Endothelial cell of umbilical vein (primary cell): ENCODE results near the gene PNPLA7. TPM values are rescaled to one million over a fixed set of nuclear protein-coding genes. Genes with fewer than 3 reads are reported as not detected.

Experiments used
- BruUV-seq: library from RNA; stranded (reverse); fragments of 400-500 nt; replicated peaks from 2 replicates; lab custom pipeline; 2021; lab: Mats Ljungman, UMichigan
- CTCF ChIA-PET: fragments of 300-600, 350-600 bp; sonication (Branson Sonifier 250); formaldehyde crosslinking; loops from one replicate; lab custom pipeline; 2021; ENCODE audit warnings: antibody characterized with exemption, inconsistent platforms; lab: Charles Lee
- POLR2A ChIA-PET: fragments of 300-600, 350-600 bp; sonication (Branson Sonifier 250); formaldehyde crosslinking; loops from one replicate; lab custom pipeline; 2021; ENCODE audit warnings: antibody characterized with exemption, inconsistent platforms; lab: Charles Lee
- DNase-seq: peaks from one replicate; pipeline ENCODE4 v3.0.0-alpha.2; 2011; ENCODE audit warnings: low read depth, low spot score
- FAIRE-seq: peaks from 2 replicates; lab custom pipeline; 2011; peaks lifted over from hg19 to GRCh38; lab: Jason Lieb, UNC
- H2AFZ ChIP-seq: 2 replicates; pipeline ENCODE4 v1.6.0; 2012; ENCODE audit warnings: low read depth, low read length, control low read depth, inconsistent platforms
- H3K27ac ChIP-seq: 2 replicates; pipeline ENCODE4 v1.5.1; 2011; ENCODE audit warnings: low read depth, mild to moderate bottlenecking, control low read depth, low read length, moderate library complexity; ENCODE audit not compliant: insufficient read depth
- H3K27me3 ChIP-seq, 2 experiments: 2 replicates each; pipeline versions ENCODE4 v1.6.0 to v1.6.1; 2011; ENCODE audit warnings: low read length in 2 of 2, mixed read lengths in 1 of 2; ENCODE audit not compliant: control insufficient read depth in 2 of 2, insufficient read depth in 2 of 2
- H3K36me3 ChIP-seq, 2 experiments: 2 replicates in 1 of 2; 3 replicates in 1 of 2; pipeline ENCODE4 v1.5.1; 2011; ENCODE audit warnings: low read length in 2 of 2, mild to moderate bottlenecking in 1 of 2, moderate library complexity in 1 of 2; ENCODE audit not compliant: control insufficient read depth in 2 of 2, insufficient read depth in 2 of 2; ENCODE audit errors: extremely low read depth in 1 of 2
- H3K4me1 ChIP-seq: 3 replicates; pipeline ENCODE4 v1.5.1; 2011; ENCODE audit warnings: mild to moderate bottlenecking, low read length; ENCODE audit not compliant: control insufficient read depth, insufficient read depth; ENCODE audit errors: extremely low read depth
- H3K4me2 ChIP-seq: 2 replicates; pipeline ENCODE4 v1.6.1; 2011; ENCODE audit warnings: low read length, control low read depth, mixed read lengths; ENCODE audit not compliant: insufficient read depth
- H3K4me3 ChIP-seq, 3 experiments: fragments of 200-600 bp in 1 of 3; sonication (generic), shearing (Covaris generic) in 1 of 3; replicated peaks in 1 of 3; 2 replicates each; pipeline ENCODE4 v1.5.1; 2011 to 2016; ENCODE audit warnings: control low read depth in 3 of 3, low read length in 3 of 3, mild to moderate bottlenecking in 2 of 3, inconsistent platforms in 1 of 3, low read depth in 1 of 3, moderate library complexity in 1 of 3; ENCODE audit not compliant: insufficient read depth in 1 of 3
- H3K79me2 ChIP-seq: 2 replicates; pipeline ENCODE4 v1.6.0; 2012; ENCODE audit warnings: low read length, inconsistent platforms; ENCODE audit not compliant: control insufficient read depth, insufficient read depth
- H3K9ac ChIP-seq: replicated peaks from 2 replicates; pipeline ENCODE3; 2011; ENCODE audit warnings: low read length, control low read depth; ENCODE audit not compliant: insufficient read depth; ENCODE audit errors: extremely low read depth
- H3K9me1 ChIP-seq: replicated peaks from 3 replicates; pipeline ENCODE4 v1.6.0; 2011; ENCODE audit warnings: mild to moderate bottlenecking, low read length; ENCODE audit not compliant: control insufficient read depth, insufficient read depth; ENCODE audit errors: extremely low read depth
- H3K9me3 ChIP-seq: replicated peaks from 2 replicates; pipeline ENCODE4 v1.5.1; 2012; ENCODE audit warnings: low read length, inconsistent platforms; ENCODE audit not compliant: control insufficient read depth, insufficient read depth
- H4K20me1 ChIP-seq: replicated peaks from 2 replicates; pipeline ENCODE3; 2011; ENCODE audit warnings: mild to moderate bottlenecking, low read length; ENCODE audit not compliant: control insufficient read depth, insufficient read depth; ENCODE audit errors: extremely low read depth
- CTCF ChIP-seq, 2 donors: IDR thresholded peaks; 1 replicate in 1 of 2; 2 replicates in 1 of 2; pipeline ENCODE4 v1.5.1; 2011; ENCODE audit warnings: low read length in 2 of 2, mild to moderate bottlenecking in 2 of 2, moderate library complexity in 2 of 2, control low read depth in 1 of 2, inconsistent platforms in 1 of 2, low read depth in 1 of 2; ENCODE audit not compliant: insufficient read depth in 1 of 2; ENCODE audit errors: extremely low read depth in 1 of 2
- EZH2 ChIP-seq: IDR thresholded peaks from 2 replicates; pipeline ENCODE4 v1.6.1; 2012; ENCODE audit warnings: borderline replicate concordance, low read depth, mild to moderate bottlenecking, moderate library complexity, low read length, inconsistent platforms; ENCODE audit not compliant: severe bottlenecking
- FOS ChIP-seq: IDR thresholded peaks from 2 replicates; pipeline ENCODE4 v1.6.1; 2011; ENCODE audit warnings: mild to moderate bottlenecking, low read length, moderate library complexity, borderline replicate concordance; ENCODE audit not compliant: insufficient read depth
- GATA2 ChIP-seq: IDR thresholded peaks from 2 replicates; pipeline ENCODE4 v1.7.0; 2011; ENCODE audit warnings: low read depth, mild to moderate bottlenecking, moderate library complexity, mixed read lengths, low read length; ENCODE audit not compliant: insufficient read length, insufficient read depth
- JUN ChIP-seq: IDR thresholded peaks from 2 replicates; pipeline ENCODE4 v1.6.1; 2011; ENCODE audit warnings: borderline replicate concordance, low read depth; ENCODE audit not compliant: insufficient read length, insufficient read depth
- MYC ChIP-seq: IDR thresholded peaks from one replicate; pipeline ENCODE4 v1.6.1; 2011; ENCODE audit warnings: mild to moderate bottlenecking, low read depth, low read length
- POLR2A ChIP-seq: IDR thresholded peaks from 2 replicates; pipeline ENCODE4 v1.6.1; 2012; ENCODE audit warnings: low read depth, mild to moderate bottlenecking, control low read depth, low read length
- POLR2AphosphoS5 ChIP-seq: IDR thresholded peaks from 2 replicates; pipeline ENCODE4 v1.6.1; 2012; ENCODE audit warnings: low read depth, mild to moderate bottlenecking, control low read depth, low read length, moderate library complexity; ENCODE audit not compliant: insufficient read depth
- dilution Hi-C: fragments of 300-500 bp; cut with MboI; formaldehyde crosslinking; loops from one replicate; pipeline ENCODE4 v1.15.0; 2019; ENCODE audit warnings: low sequenced_read_pairs; ENCODE audit not compliant: extremely low pct_ligation_motif_present
- intact Hi-C: fragments of 100-400 bp; cut with micrococcal nuclease; formaldehyde crosslinking; loops from one replicate; pipeline ENCODE4 v1.10.0; 2022
- polyA plus RNA-seq, 4 experiments: library from polyadenylated mRNA; depleted of rRNA in 3 of 4; stranded (reverse) in 3 of 4; unstranded in 1 of 4; fragments of >200 nt; gene quantifications; 2 replicates each; pipeline versions ENCODE4 v1.2.1 to v1.2.3, GENCODE V29; 2011 to 2012; ENCODE audit warnings: missing spikeins in 1 of 4
- total RNA-seq: library from RNA; stranded (reverse); gene quantifications from 2 replicates; pipeline ENCODE4 v1.2.3, GENCODE V29; 2021
- TF ChIP-seq, protein P1 (sequence below): IDR thresholded peaks from 2 replicates; pipeline ENCODE4 v1.6.1; 2011; ENCODE audit not compliant: insufficient read depth, insufficient read length

PNPLA7 gene
- total and polyA plus RNA-seq, 2 donors (not counting 3 experiments of a cell fraction or from before 2014, with no cell fraction given): 1.0 to 1.9 TPM

DNA sequence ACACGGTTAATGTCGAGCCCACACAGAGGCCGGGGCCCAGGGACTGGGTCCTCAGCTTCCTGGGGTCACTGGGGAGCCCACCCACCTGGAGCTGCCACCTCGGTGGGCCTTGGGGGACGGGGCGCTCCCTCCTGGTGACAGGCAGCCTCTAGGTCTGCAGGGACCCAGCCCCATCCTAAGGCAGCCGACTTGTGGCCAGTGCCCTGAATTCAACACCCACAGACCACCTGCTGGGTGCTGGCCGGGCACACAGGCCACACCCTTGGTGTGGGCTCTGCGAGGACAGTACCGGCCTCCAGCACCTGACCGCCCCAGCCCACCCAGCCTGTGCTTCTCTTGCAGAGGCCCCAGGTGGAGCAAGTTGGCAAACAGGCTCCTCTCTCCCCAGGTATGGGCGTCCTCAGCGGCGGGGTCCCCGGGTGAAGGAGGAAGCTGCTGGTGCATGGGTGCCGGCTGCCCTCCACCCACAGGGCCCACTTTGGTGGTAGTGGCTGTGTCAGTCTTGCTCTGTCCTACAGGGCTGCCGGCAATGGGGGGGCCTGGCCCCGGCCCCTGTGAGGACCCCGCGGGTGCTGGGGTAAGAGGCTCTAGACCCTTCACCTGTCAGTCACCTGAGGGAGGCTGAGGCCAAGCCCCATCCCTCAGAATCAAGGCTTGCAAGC lies 117.4 kb downstream of the PNPLA7 start:
- BruUV-seq: no TSS peak
- no peaks in the 10 kb centered on the region for H3K4me1 ChIP-seq
- H3K9me1 ChIP-seq: no peaks in the 10 kb centered on the region
- no peak overlapping the region for H3K4me2 ChIP-seq
- no peak overlapping the region for H3K4me3 ChIP-seq
- POLR2A ChIA-PET: no interaction called here
- H3K27me3 ChIP-seq: no peaks in the 10 kb centered on the region
- CTCF ChIA-PET: interaction anchor here (1.6 to 4.5 kb wide), 2 partner anchors 9 to 10 kb away, joined by 3 to 28 read pairs; partner anchors contain the start of genes EXD3 and NOXA1
- no peak overlapping the region for H3K9ac ChIP-seq
- dilution Hi-C loops: no loop called here
- DNase-seq (no peak), FAIRE-seq (no peak)
- no peaks in the 10 kb centered on the region for H3K36me3 ChIP-seq
- TF ChIP-seq EZH2 (no peak), POLR2AphosphoS5 (no peak), POLR2A (no peak)
- no peaks in the 10 kb centered on the region for H4K20me1 ChIP-seq
- H3K27ac ChIP-seq: no peak overlapping the region
- intact Hi-C loops: no loop called here
- no peaks in the 10 kb centered on the region for H3K79me2 ChIP-seq
- H3K9me3 ChIP-seq: no peaks in the 10 kb centered on the region
- no peak overlapping the region for H2AFZ ChIP-seq

- Histone ChIP-seq H2AFZ (no peak overlapping the region), H3K4me1 (no peaks in the 10 kb centered on the region), H3K79me2 (no peaks in the 10 kb centered on the region), H3K9me3 (no peaks in the 10 kb centered on the region), H3K27me3 (no peaks in the 10 kb centered on the region), H3K4me3 (no peak overlapping the region), H3K9me1 (no peaks in the 10 kb centered on the region), H3K36me3 (no peaks in the 10 kb centered on the region), H4K20me1 (no peaks in the 10 kb centered on the region), H3K9ac (no peak overlapping the region), H3K4me2 (no peak overlapping the region), H3K27ac (no peak overlapping the region)
- FAIRE-seq: no peak
- intact Hi-C loops: no loop called here
- BruUV-seq: no TSS peak
- no peak for DNase-seq
- dilution Hi-C loops: no loop called here
- CTCF ChIA-PET: interaction anchor here (0.7 to 4.5 kb wide), 4 partner anchors 8 to 145 kb away, joined by 3 to 28 read pairs (median 4); partner anchors contain the start of genes EXD3 and NOXA1
- TF ChIP-seq MYC (no peak), GATA2 (no peak), CTCF (IDR thresholded peaks at IDR 0.05; ENCODE audit: extremely low read depth in 1 of 2, insufficient read depth in 1 of 2, low read depth in 1 of 2, low read length in 2 of 2) (no peak), EZH2 (no peak), FOS (no peak), JUN (no peak), POLR2AphosphoS5 (no peak), POLR2A (no peak)
- TF ChIP-seq, protein P1, sequence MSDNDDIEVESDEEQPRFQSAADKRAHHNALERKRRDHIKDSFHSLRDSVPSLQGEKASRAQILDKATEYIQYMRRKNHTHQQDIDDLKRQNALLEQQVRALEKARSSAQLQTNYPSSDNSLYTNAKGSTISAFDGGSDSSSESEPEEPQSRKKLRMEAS: no peak
- POLR2A ChIA-PET: no interaction called here
These were observed 118.7 kb downstream of the PNPLA7 start for GRCh38 chr9:137431416-137431931.
